Lower leg skin (tissue), 3 donors: Measurements from ENCODE around the gene CPZ.

ENCODE experiments used
- POLR2A ChIP-seq, 2 donors: fragments of 450-650 bp; IDR thresholded peaks; one replicate each; pipeline ENCODE4 v1.6.1; 2016 to 2017; ENCODE audit warnings: antibody characterized with exemption in 2 of 2, mild to moderate bottlenecking in 1 of 2, moderate library complexity in 1 of 2
- TF ChIP-seq, protein P1 (sequence below), 3 donors: fragments of 450-650 bp; IDR thresholded peaks; one replicate each; pipeline ENCODE4 v1.5.1; 2016; ENCODE audit warnings: antibody characterized with exemption in 3 of 3, mild to moderate bottlenecking in 3 of 3, moderate library complexity in 2 of 3

DNA sequence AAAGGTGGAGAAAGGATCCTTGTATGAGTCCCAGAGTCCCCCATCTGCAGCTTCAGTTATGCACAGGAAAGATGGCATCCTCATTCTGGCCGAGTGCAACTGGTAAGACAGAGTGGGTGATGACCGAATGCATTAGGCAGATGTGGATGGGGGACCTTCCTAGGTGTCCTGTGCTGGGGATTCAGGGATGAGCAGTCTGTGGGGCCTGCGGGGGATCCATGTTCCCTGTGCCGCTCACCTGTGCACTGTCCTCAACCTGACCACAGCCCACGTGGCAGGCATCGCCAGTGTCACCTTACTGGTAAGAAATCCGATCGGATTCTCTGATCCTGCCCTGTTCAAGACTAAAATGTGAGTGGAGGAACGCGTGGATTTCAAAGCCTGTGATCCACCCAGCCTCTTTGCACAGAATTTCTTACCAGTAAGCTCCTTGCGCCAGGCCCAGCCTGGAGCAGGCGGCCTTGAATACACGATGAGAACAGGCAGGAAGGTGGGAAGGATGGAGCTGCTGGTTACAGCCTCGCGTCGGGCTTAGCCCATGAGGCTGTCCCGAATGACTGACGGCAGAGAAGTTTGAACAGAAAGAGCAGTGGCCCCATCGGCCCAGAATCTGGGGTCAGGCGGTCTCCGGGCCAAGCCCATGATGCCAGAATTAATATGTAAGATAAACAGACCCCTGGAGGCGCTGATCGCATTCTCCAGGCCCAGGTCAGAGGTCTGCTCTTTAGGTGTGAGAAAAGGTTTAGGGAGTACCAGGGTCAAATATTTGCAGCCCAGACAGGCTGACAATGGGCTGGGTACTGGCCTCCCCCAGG, 56.5 kb downstream of the CPZ start:
- TF ChIP-seq, protein P1, sequence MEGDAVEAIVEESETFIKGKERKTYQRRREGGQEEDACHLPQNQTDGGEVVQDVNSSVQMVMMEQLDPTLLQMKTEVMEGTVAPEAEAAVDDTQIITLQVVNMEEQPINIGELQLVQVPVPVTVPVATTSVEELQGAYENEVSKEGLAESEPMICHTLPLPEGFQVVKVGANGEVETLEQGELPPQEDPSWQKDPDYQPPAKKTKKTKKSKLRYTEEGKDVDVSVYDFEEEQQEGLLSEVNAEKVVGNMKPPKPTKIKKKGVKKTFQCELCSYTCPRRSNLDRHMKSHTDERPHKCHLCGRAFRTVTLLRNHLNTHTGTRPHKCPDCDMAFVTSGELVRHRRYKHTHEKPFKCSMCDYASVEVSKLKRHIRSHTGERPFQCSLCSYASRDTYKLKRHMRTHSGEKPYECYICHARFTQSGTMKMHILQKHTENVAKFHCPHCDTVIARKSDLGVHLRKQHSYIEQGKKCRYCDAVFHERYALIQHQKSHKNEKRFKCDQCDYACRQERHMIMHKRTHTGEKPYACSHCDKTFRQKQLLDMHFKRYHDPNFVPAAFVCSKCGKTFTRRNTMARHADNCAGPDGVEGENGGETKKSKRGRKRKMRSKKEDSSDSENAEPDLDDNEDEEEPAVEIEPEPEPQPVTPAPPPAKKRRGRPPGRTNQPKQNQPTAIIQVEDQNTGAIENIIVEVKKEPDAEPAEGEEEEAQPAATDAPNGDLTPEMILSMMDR (IDR thresholded peaks at IDR 0.05): no peak
- TF ChIP-seq POLR2A (IDR thresholded peaks at IDR 0.05): no peak
